Small intestine (tissue), 4 donors: ENCODE measurements around the gene ENHO. TPM values are rescaled to one million over a fixed set of nuclear protein-coding genes. Genes with fewer than 3 reads are reported as not detected.

Source experiments
- polyA plus RNA-seq, 4 donors: library from polyadenylated mRNA; stranded (reverse) in 3 of 4; unstranded in 1 of 4; fragments of 200-250 nt in 3 of 4; fragments of 120-200 nt in 1 of 4; gene quantifications; one replicate each; pipeline versions ENCODE4 v1.2.1 to v1.2.3, GENCODE V29; 2013
- donor health status: healthy with polysubstance abuse.
- donor health status: Bipolar disorder and iron deficiency.
- donor health status: healthy.

The ENHO gene
- polyA plus RNA-seq, 4 donors = 1.8 to 8.9 (median 5.1) TPM

Other genes with a start within 250 kb of the ENHO start
- 1 to 10 TPM in 2 of 4 donors, under 1 TPM in 2; 0.27 to 2.1 (median 0.98) TPM for gene KIF24, start 193.7 kb downstream of the ENHO start, polyA plus RNA-seq
- 10 to 100 TPM; 24.9 to 47.3 (median 31.5) TPM for gene NUDT2, start 193.4 kb downstream of the ENHO start, polyA plus RNA-seq
- gene MYORG, start 146.1 kb downstream of the ENHO start, polyA plus RNA-seq = 10 to 100 TPM in 3 of 4 donors, 1 to 10 TPM in 1; 9.7 to 83.0 (median 13.7) TPM
- gene FAM219A, start 64.4 kb downstream of the ENHO start, polyA plus RNA-seq = 1 to 10 TPM; 2.7 to 9.0 (median 4.5) TPM
- gene DNAI1, start 64.2 kb downstream of the ENHO start, polyA plus RNA-seq = under 1 TPM in 1 of 4 donors, not detected in 3; 0.22 TPM
- gene CNTFR, start 66.7 kb upstream of the ENHO start, polyA plus RNA-seq = 1 to 10 TPM; 1.1 to 9.3 (median 5.9) TPM
- 10 to 100 TPM; 41.2 to 93.7 (median 72.4) TPM for gene RPP25L, start 89.1 kb upstream of the ENHO start, polyA plus RNA-seq
- gene DCTN3, start 97.5 kb upstream of the ENHO start, polyA plus RNA-seq = 10 to 100 TPM; 55.7 to 92.9 (median 85.9) TPM
- gene ARID3C, start 106.1 kb upstream of the ENHO start, polyA plus RNA-seq = under 1 TPM in 2 of 4 donors, not detected in 2; 0.03 to 0.04 TPM
- gene SIGMAR1, start 114.8 kb upstream of the ENHO start, polyA plus RNA-seq = 10 to 100 TPM; 41.4 to 88.8 (median 68.5) TPM
- gene GALT, start 123.7 kb upstream of the ENHO start, polyA plus RNA-seq = 100 to 1,000 TPM in 1 of 4 donors, 10 to 100 TPM in 3; 37.4 to 106 (median 65.2) TPM
- gene IL11RA, start 129.2 kb upstream of the ENHO start, polyA plus RNA-seq = 10 to 100 TPM; 10.3 to 40.0 (median 25.3) TPM
- under 1 TPM in 3 of 4 donors, not detected in 1; 0.09 to 0.89 (median 0.24) TPM for gene CCL27, start 139.7 kb upstream of the ENHO start, polyA plus RNA-seq
- gene CCL19, start 168.3 kb upstream of the ENHO start, polyA plus RNA-seq = 1 to 10 TPM in 2 of 4 donors, not detected in 2; 5.5 to 7.6 TPM
- gene CCL21, start 187.1 kb upstream of the ENHO start, polyA plus RNA-seq = 100 to 1,000 TPM in 1 of 4 donors, 10 to 100 TPM in 2, 1 to 10 TPM in 1; 2.2 to 286 (median 26.7) TPM